Measurements from ENCODE around the gene IGF1R. TPM values are rescaled to one million over a fixed set of nuclear protein-coding genes. Genes with fewer than 3 reads are reported as not detected.

Gene IGF1R
- total RNA-seq, 6 donors from 2014 or later: 31.0 to 142 (median 63.8) TPM

DNA sequence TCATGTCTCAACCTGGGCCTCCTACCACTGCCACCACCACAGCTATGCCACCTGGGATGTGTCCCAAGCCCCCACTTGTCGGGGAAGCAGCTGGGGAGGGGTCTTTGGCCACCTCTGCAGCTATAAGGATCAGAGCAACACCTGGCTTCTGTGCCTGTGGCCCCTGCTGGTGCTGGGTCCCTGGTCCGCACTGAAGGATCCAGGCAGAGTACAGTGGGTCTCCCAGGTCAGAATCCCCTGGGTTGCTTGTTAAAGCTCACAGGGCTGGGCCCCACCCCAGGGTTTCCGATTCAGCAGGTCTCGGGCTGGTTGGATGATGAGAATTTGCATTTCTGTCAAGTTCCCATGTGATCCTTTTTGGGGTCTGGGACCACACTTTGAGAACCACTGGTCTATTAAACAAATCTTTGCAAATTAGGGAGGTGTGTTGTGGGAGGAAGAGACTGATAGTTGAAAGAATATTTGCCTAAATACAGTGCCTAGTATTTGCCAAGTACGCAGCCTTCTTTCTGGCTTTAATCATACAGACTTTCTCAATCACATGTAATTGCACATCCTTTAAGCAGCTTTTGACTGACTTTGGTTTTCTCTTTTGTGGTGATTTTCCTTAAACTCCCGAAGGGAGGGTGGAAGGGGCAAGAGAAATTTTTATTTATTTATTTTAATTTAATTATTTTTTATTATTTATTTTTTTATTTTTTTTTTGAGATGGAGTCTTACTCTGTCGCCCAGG, 127.3 kb downstream of the IGF1R start:
- 83 to 94% methylated on average over 7 of the region's 7 CpGs for WGBS, 2 donors
- H3K4me3 ChIP-seq: no peak overlapping the region
- H3K36me3 ChIP-seq: no peaks in the 10 kb centered on the region
- H3K9me3 ChIP-seq: no peaks in the 10 kb centered on the region
- H3K27ac ChIP-seq: peak overlapping the region in 1 of 4 donors; percentile 64
- TF ChIP-seq, protein P1, sequence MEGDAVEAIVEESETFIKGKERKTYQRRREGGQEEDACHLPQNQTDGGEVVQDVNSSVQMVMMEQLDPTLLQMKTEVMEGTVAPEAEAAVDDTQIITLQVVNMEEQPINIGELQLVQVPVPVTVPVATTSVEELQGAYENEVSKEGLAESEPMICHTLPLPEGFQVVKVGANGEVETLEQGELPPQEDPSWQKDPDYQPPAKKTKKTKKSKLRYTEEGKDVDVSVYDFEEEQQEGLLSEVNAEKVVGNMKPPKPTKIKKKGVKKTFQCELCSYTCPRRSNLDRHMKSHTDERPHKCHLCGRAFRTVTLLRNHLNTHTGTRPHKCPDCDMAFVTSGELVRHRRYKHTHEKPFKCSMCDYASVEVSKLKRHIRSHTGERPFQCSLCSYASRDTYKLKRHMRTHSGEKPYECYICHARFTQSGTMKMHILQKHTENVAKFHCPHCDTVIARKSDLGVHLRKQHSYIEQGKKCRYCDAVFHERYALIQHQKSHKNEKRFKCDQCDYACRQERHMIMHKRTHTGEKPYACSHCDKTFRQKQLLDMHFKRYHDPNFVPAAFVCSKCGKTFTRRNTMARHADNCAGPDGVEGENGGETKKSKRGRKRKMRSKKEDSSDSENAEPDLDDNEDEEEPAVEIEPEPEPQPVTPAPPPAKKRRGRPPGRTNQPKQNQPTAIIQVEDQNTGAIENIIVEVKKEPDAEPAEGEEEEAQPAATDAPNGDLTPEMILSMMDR (IDR thresholded peaks at IDR 0.05): no peak
- TF ChIP-seq POLR2AphosphoS5 (IDR thresholded peaks at IDR 0.05): no peak
- no peak for TF ChIP-seq EP300 (IDR thresholded peaks at IDR 0.05)
- TF ChIP-seq POLR2A (IDR thresholded peaks at IDR 0.05): no peak
- no peaks in the 10 kb centered on the region for H3K27me3 ChIP-seq
- DNase-seq (no peak), ATAC-seq (ENCODE audit: low FRiP score in 2 of 2) (no peak)
- H3K4me1 ChIP-seq: peaks cover 20 to 54% (median 30%) of the 10 kb centered on the region in 4 donors

DNA sequence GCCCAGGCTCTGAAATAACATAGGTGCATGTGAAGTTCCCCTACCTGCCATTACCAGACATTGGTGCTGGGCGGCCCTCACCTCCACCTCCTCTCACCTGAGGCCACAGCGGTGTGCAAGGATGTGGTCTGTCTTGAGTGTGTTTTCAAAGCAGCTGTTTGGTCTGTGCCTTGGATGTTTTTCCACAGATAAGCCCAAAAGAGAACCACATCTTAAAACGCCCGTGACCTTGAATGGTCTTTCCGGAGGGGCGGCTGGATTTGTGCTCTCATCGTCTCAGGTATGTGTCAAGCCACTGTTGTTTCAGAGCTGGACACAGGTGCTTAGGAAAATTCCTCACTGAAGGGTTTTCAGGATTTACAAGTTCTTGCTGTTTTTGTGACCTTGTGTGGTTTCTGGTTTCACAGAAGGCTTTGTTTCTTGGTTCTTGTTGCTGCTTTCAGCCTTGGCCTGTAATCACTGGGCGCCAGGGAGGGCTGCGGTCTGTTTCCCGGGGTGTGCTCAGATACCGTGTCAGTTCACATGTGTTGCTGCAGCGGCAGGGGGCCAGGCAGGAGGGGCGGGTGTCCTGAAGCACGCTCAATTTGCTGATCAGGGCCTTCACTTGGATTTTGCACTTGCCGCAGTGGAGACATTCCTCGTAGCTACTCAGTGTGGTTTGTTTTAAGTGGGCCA, 128.4 kb downstream of the IGF1R start:
- no peak for TF ChIP-seq EP300 (IDR thresholded peaks at IDR 0.05)
- TF ChIP-seq POLR2A (IDR thresholded peaks at IDR 0.05): no peak
- TF ChIP-seq, protein P1 (IDR thresholded peaks at IDR 0.05): no peak
- no peak for TF ChIP-seq POLR2AphosphoS5 (IDR thresholded peaks at IDR 0.05)
- Histone ChIP-seq H3K4me1 (peaks cover 18 to 52% (median 30%) of the 10 kb centered on the region in 4 donors), H3K27me3 (no peaks in the 10 kb centered on the region), H3K36me3 (no peaks in the 10 kb centered on the region), H3K9me3 (no peaks in the 10 kb centered on the region), H3K4me3 (no peak overlapping the region), H3K27ac (peak overlapping the region; percentile 57 to 64 (median 60))
- 50 to 55% methylated on average over 11 to 16 of the region's 16 CpGs for WGBS, 2 donors
- DNase-seq: peak; percentile 35 to 67
- peak; percentile 46 to 82 for ATAC-seq (ENCODE audit: low FRiP score in 2 of 2)

DNA sequence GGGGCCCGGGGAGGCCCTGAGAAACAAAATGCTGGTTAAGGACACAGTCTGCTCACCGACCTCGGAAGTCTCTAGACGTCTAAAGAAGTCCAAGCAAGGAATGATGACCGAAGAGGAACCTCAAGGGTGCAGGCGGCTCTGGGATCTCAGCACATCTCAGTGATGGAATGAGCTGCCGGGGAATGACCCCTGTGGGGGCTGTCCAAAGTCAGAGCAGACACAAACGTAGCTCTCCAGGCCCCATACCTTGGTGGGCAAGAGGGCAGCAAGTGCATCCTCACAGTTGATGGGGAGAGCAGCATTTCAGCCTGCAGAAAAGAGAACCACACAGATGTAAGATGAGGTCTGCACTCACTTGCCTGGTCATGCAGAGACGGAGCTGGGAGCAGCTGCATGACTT, 129.1 kb downstream of the IGF1R start:
- 85% methylated on average over 9 of the region's 9 CpGs for WGBS, 2 donors
- Histone ChIP-seq H3K27ac (peak overlapping the region; percentile 57 to 64 (median 60)), H3K36me3 (no peaks in the 10 kb centered on the region), H3K4me3 (no peak overlapping the region), H3K4me1 (peaks cover 16 to 46% (median 30%) of the 10 kb centered on the region in 4 donors), H3K9me3 (no peaks in the 10 kb centered on the region), H3K27me3 (no peaks in the 10 kb centered on the region)
- TF ChIP-seq EP300 (IDR thresholded peaks at IDR 0.05) (no peak), POLR2A (IDR thresholded peaks at IDR 0.05) (no peak), POLR2AphosphoS5 (IDR thresholded peaks at IDR 0.05) (no peak)
- TF ChIP-seq, protein P1 (IDR thresholded peaks at IDR 0.05): no peak
- ATAC-seq (ENCODE audit: low FRiP score in 2 of 2) (no peak), DNase-seq (no peak)

DNA sequence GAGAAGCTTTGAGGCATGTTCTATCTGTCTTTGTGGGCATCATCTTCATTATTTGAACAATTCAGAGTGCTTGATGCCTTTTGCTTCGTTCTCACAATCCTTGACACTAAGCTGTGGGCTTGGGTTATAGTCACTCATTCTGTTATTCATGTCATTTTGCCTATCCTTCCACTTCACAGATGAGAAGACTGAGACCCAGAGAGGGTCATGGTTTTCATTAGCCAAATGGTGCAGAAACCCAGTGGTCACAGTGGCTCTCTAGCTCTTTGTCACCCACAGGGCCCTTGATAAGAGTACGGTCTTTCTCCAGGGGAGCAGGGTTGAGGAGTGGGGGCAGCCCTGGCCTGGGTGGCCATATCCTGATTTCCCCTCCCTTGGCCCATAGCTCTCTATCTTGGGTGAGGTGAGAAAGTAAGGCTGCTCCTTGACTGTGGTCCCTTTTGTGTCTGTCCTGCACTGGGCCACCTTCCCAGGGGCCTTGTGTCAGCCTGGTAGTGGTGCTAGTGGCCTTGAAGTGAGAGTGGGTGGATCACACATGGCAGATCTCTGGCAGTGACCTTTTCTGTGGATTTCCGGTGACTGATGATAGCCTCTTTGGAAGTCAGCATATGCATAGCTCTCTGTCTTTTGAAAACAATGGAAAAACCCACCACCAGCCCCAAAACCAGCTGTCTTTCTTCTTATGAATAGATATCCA, 130.1 kb downstream of the IGF1R start:
- H3K27me3 ChIP-seq: no peaks in the 10 kb centered on the region
- peak overlapping the region in 1 of 4 donors; percentile 16 for H3K27ac ChIP-seq
- H3K9me3 ChIP-seq: no peaks in the 10 kb centered on the region
- no peaks in the 10 kb centered on the region for H3K36me3 ChIP-seq
- H3K4me1 ChIP-seq: peaks cover 19 to 46% (median 29%) of the 10 kb centered on the region in 4 donors
- TF ChIP-seq EP300 (IDR thresholded peaks at IDR 0.05): no peak
- 87 to 89% methylated on average over 3 of the region's 3 CpGs for WGBS, 2 donors
- ATAC-seq (ENCODE audit: low FRiP score in 2 of 2) (no peak), DNase-seq (no peak)
- no peak overlapping the region for H3K4me3 ChIP-seq

DNA sequence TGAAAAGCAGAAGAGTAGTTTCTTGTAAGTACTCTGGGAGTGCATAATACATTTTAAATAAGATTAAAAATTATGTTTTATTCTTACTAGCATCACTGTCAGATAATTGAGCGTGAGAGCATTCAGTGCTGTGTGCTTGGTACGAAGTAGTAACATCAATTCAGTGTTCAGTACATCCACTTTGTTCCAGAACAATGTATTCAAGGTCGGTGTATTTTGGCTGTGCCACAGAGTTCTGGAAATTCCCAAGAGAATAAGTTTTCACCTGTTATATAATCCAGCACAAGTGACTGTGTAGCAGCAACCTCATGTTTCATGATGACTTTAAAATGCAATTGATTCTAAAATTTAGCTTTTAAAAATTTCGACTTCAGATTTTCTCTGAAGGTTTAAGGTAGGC, 130.6 kb downstream of the IGF1R start:
- 79 to 84% methylated on average over 4 of the region's 4 CpGs for WGBS, 2 donors
- H3K4me1 ChIP-seq: peaks cover 22 to 41% (median 29%) of the 10 kb centered on the region in 4 donors
- no peak overlapping the region for H3K4me3 ChIP-seq
- H3K9me3 ChIP-seq: no peaks in the 10 kb centered on the region
- H3K27ac ChIP-seq: peak overlapping the region in 1 of 4 donors; percentile 16
- H3K36me3 ChIP-seq: no peaks in the 10 kb centered on the region
- ATAC-seq (ENCODE audit: low FRiP score in 2 of 2): no peak
- no peaks in the 10 kb centered on the region for H3K27me3 ChIP-seq
- DNase-seq: no peak
- TF ChIP-seq POLR2A (IDR thresholded peaks at IDR 0.05) (no peak), POLR2AphosphoS5 (IDR thresholded peaks at IDR 0.05) (no peak), EP300 (IDR thresholded peaks at IDR 0.05) (no peak)
- TF ChIP-seq, protein P1 (IDR thresholded peaks at IDR 0.05): no peak
